Activated CD4-positive, alpha-beta T cell treated with anti-CD3 and anti-CD28 coated beads for 36 hours (primary cell): ENCODE results near the gene MSI2. TPM values are rescaled to one million over a fixed set of nuclear protein-coding genes. Genes with fewer than 3 reads are reported as not detected.
A peak's percentile ranks its signal among the peaks of the same experiment; 100 is the strongest.

Experiments used
- ATAC-seq: fragments of 200-7000 bp; cut with Tn5 transposase; one replicate; pipeline ENCODE4 v1.10.0; 2021; ENCODE audit warnings: mild to moderate bottlenecking, moderate library complexity
- CTCF ChIA-PET: fragments of 350-600 bp; sonication (Branson Sonifier 250); formaldehyde crosslinking; loops from one replicate; lab custom pipeline; 2021; ENCODE audit warnings: antibody characterized with exemption; lab: Charles Lee
- POLR2A ChIA-PET: fragments of 350-600 bp; sonication (Branson Sonifier 250); formaldehyde crosslinking; loops from one replicate; lab custom pipeline; 2021; ENCODE audit warnings: antibody characterized with exemption, inconsistent platforms; lab: Charles Lee
- DNase-seq: peaks from one replicate; pipeline ENCODE4 v3.0.0-alpha.2; 2020
- H3K27ac Mint-ChIP-seq: one replicate; pipeline ENCODE4 v1.8.0; 2021; ENCODE audit warnings: mixed read lengths
- H3K27me3 Mint-ChIP-seq: one replicate; pipeline ENCODE4 v1.8.0; 2021; ENCODE audit warnings: mixed read lengths
- H3K36me3 Mint-ChIP-seq: one replicate; pipeline ENCODE4 v1.8.0; 2021; ENCODE audit warnings: low read depth, mixed read lengths
- H3K4me1 Mint-ChIP-seq: one replicate; pipeline ENCODE4 v1.8.0; 2021; ENCODE audit warnings: mixed read lengths
- H3K4me3 Mint-ChIP-seq: one replicate; pipeline ENCODE4 v1.8.0; 2021; ENCODE audit warnings: mild to moderate bottlenecking, moderate library complexity, mixed read lengths
- H3K9me3 Mint-ChIP-seq: one replicate; pipeline ENCODE4 v1.8.0; 2021; ENCODE audit warnings: low read depth, mixed read lengths
- intact Hi-C, 2 experiments: fragments of 100-400 bp; cut with DNase I in 1 of 2; cut with micrococcal nuclease in 1 of 2; formaldehyde crosslinking; loops; one replicate each; pipeline versions ENCODE4 v1.14.2 to v1.15.1; 2022 to 2024; cut with DNase I, micrococcal nuclease
- total RNA-seq, 2 experiments: library from RNA; stranded (reverse); gene quantifications; one replicate each; pipeline ENCODE4 v1.2.3, GENCODE V29; 2021

Gene MSI2
- total RNA-seq, 2 experiments from 2014 or later, result 55.3 to 57.2 TPM

DNA sequence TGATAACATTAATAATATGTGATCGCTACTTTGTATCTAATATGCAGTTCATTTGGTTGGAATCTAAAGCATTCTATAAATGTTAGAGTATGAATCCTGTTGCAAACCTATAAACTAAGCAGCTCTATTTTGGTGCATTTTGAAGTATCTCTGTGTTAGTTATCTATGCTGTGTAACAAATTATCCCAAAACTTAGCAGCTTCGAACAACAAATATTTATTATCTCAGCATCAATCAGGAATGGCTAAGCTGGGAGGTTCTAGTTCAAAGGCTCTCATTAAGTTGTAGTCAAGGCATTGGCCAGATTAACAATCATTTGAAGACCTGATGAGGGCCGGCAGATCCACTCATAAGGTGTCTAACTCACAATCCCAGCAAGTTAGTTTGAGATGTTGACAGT lies 10.1 kb upstream of the MSI2 start:
- no peak for DNase-seq
- intact Hi-C loops, result loop anchor here in 1 of 2 experiments (10.0 kb wide), 1 partner anchor 269 kb away; no protein-coding TSS in a partner anchor
- no peak overlapping the region for H3K27ac Mint-ChIP-seq
- ATAC-seq, result no peak
- ChIA-PET CTCF (interaction anchor here (0.6 kb wide), 1 partner anchor 15 kb away, joined by 3 read pairs; no protein-coding TSS in a partner anchor), POLR2A (no interaction called here)
- no peaks in the 10 kb centered on the region for H3K36me3 Mint-ChIP-seq
- H3K4me3 Mint-ChIP-seq, result no peak overlapping the region
- peaks cover 4% of the 10 kb centered on the region for H3K4me1 Mint-ChIP-seq
- H3K27me3 Mint-ChIP-seq, result peaks cover 2% of the 10 kb centered on the region
- peaks cover 1% of the 10 kb centered on the region for H3K9me3 Mint-ChIP-seq

DNA sequence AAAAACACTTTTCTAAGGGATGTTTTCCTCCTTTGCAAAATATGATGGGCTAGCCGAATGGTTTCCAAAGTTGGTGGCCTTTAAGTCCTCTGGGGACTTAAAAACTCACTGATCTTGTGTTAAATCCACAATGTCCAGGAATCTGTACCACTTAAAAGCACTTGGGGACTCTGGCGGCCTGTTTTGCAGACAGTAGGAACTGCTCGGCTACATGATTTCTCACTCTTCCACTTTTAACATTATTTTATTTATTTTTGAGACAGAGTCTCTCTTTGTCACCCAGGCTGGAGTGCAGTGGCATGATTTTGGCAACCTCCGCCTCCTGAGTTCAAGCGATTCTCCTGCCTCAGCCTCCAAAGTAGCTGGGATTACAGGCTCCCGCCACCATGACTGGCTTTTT lies 9.1 kb upstream of the MSI2 start:
- ChIA-PET POLR2A (no interaction called here), CTCF (interaction anchor here (0.8 to 1.8 kb wide), 2 partner anchors 194 to 334 kb away, joined by 3 to 11 read pairs; no protein-coding TSS in a partner anchor)
- intact Hi-C loops, result loop anchor here in 1 of 2 experiments (10.0 kb wide), 1 partner anchor 268 kb away; no protein-coding TSS in a partner anchor
- Mint-ChIP-seq H3K4me3 (no peak overlapping the region), H3K9me3 (peaks cover 4% of the 10 kb centered on the region), H3K27ac (no peak overlapping the region), H3K36me3 (no peaks in the 10 kb centered on the region), H3K4me1 (peaks cover 4% of the 10 kb centered on the region), H3K27me3 (peaks cover 2% of the 10 kb centered on the region)
- no peak for ATAC-seq
- DNase-seq, result no peak

DNA sequence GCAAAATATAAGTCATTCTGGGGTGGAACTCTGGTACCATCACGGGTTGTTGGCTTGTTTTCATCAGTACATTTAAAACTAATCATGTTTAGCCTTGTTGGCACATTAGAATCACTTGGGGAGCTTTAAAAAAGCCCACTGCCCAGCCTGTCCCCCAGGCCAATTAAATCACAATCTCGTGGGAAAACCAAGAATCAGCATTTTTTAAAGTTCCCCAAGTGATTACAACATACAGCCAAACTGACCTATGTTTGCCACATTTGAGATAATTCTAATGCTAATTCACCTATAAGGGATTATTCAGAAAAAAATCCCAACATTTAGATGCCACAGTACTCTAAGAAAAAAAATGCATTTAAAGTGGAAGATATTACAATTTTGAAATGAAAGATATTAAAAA lies 8.4 kb upstream of the MSI2 start:
- ChIA-PET CTCF (interaction anchor here (1.8 kb wide), 1 partner anchor 193 kb away, joined by 11 read pairs; no protein-coding TSS in a partner anchor), POLR2A (no interaction called here)
- intact Hi-C loops, result loop anchor here in 1 of 2 experiments (10.0 kb wide), 1 partner anchor 267 kb away; no protein-coding TSS in a partner anchor
- no peak overlapping the region for H3K4me3 Mint-ChIP-seq
- no peak overlapping the region for H3K27ac Mint-ChIP-seq
- H3K36me3 Mint-ChIP-seq, result no peaks in the 10 kb centered on the region
- peaks cover 2% of the 10 kb centered on the region for H3K27me3 Mint-ChIP-seq
- H3K9me3 Mint-ChIP-seq, result peaks cover 4% of the 10 kb centered on the region
- ATAC-seq (no peak), DNase-seq (no peak)
- peaks cover 4% of the 10 kb centered on the region for H3K4me1 Mint-ChIP-seq

DNA sequence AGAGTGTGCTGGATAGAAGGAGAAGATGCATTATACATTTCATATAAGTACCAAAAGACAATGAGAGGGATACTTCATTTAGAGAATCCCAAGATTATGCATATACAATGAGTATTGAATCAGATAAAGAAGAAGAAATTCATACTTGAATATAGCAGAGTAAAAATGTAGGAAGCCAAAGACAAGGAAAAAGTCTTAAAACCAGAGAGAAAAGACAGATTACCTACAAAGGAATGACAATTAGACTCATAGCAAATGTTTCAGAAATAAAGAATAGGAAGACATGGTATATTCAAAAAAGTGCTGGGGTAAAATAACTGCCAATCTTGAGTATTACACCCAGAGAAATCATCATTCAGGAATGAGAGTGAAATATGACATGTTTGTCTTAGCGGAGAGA lies 6.8 kb upstream of the MSI2 start:
- intact Hi-C loops, result loop anchor here in 1 of 2 experiments (10.0 kb wide), 1 partner anchor 265 kb away; no protein-coding TSS in a partner anchor
- peaks cover 4% of the 10 kb centered on the region for H3K9me3 Mint-ChIP-seq
- H3K27me3 Mint-ChIP-seq, result no peaks in the 10 kb centered on the region
- peaks cover 4% of the 10 kb centered on the region for H3K4me1 Mint-ChIP-seq
- no peak overlapping the region for H3K4me3 Mint-ChIP-seq
- ChIA-PET CTCF (no interaction called here), POLR2A (no interaction called here)
- no peaks in the 10 kb centered on the region for H3K36me3 Mint-ChIP-seq
- ATAC-seq (no peak), DNase-seq (no peak)
- H3K27ac Mint-ChIP-seq, result no peak overlapping the region

DNA sequence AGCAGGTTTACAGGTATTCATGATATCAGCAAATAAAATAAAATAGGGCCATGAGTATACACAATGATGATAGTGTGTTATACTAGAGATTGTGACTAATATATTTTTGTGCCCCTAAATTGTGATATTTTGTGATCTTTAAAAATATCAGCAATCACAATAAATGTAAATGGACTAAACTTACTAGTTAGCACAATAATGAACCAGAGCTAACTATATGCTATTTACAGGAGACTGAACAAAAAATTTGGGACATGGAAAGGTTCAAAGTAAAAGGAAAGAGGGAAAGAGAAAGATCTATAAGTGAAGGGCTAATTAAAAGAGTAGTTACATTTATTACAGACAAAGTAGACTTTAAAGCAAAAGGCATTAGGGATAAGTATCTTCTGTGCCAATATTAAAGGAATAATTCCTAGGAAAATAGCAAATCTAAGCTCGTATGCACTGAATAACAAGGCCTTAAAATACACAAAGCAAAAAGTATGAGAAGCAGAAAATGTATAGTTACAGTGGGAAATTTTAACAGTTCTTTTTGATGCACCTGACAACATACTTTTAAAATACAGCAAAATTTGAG lies 5.0 kb upstream of the MSI2 start:
- H3K9me3 Mint-ChIP-seq, result peaks cover 4% of the 10 kb centered on the region
- ATAC-seq (no peak), DNase-seq (no peak)
- no peaks in the 10 kb centered on the region for H3K27me3 Mint-ChIP-seq
- intact Hi-C loops, result no loop called here
- no peak overlapping the region for H3K4me3 Mint-ChIP-seq
- H3K4me1 Mint-ChIP-seq, result peaks cover 13% of the 10 kb centered on the region
- ChIA-PET CTCF (interaction anchor here (0.6 to 4.6 kb wide), 2 partner anchors 8 to 180 kb away, joined by 3 to 31 read pairs; no protein-coding TSS in a partner anchor), POLR2A (no interaction called here)
- H3K36me3 Mint-ChIP-seq, result no peaks in the 10 kb centered on the region
- H3K27ac Mint-ChIP-seq, result no peak overlapping the region

DNA sequence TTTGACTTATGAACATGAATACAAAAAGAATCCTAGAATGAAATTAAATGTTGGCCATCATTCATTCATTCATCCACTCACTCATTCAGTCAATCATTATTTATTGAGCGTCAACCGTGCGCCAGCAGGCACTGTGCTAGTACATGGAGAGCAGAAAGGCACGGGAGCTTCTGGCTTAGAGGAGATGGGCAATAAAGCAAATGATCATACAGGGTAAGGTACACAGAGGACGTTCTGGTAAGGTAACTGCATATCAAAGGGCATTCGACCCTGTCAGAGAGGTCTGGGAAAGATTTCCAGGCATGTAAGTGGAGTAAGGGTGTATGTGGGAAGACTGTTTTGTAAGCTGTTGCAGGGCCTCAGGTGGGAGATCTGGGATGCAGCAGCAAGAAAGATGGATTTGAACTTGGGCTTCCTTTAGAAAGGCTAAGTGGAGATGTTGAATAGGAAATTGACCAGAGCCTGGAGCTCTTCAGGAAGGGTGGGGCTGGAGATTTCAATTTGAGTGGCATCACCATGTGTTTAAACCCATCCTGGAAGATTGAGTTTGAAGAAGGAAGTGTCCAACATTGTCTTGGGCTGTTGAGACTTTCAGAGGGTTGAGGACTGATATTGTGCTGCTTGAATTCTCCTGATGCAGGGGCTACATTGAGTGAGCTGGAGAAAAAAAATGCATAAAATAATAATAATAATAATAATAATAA lies 2.8 kb upstream of the MSI2 start:
- H3K9me3 Mint-ChIP-seq, result peaks cover 4% of the 10 kb centered on the region
- H3K4me1 Mint-ChIP-seq, result peaks cover 18% of the 10 kb centered on the region
- H3K4me3 Mint-ChIP-seq, result no peak overlapping the region
- DNase-seq (no peak), ATAC-seq (no peak)
- CTCF ChIA-PET, result interaction anchor here (0.6 to 4.6 kb wide), 3 partner anchors 8 to 548 kb away, joined by 3 to 31 read pairs (median 3); no protein-coding TSS in a partner anchor
- POLR2A ChIA-PET, result interaction anchor here (0.7 kb wide), 1 partner anchor 212 kb away, joined by 12 read pairs; no protein-coding TSS in a partner anchor
- intact Hi-C loops, result no loop called here
- no peaks in the 10 kb centered on the region for H3K27me3 Mint-ChIP-seq
- peaks cover 5% of the 10 kb centered on the region for H3K36me3 Mint-ChIP-seq
- no peak overlapping the region for H3K27ac Mint-ChIP-seq

DNA sequence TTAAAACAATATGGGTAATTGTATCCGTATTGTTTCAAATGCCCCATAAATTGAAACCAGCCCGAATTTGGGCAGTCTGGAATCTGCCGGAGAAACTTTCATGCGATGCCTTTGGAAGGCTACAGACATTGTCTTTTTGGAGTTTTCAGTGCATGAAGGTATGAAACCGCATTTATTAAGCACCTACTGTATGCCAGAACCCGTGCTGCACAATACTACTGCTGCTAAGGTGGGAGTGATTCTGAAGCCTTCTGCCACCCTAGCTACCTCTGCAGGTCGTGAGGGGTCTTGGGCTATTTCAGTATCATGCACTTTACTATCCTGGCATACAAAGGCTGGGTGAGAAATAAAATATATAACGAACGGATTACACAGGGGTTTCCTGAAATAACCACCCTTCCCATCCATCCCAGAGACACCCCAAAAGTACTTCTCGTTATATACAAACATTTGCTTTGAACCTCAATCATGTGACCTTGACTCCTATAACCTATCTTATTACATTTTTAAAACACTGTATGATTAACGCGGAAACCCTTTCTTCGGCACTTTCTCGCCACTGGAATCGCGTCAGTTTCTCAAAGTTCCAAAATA lies 1.0 kb upstream of the MSI2 start:
- CTCF ChIA-PET, result interaction anchor here (4.6 kb wide), 1 partner anchor 12 kb away, joined by 31 read pairs; no protein-coding TSS in a partner anchor
- intact Hi-C loops, result loop anchor here (5.0 kb wide), 4 partner anchors 187 to 1262 kb away; partner anchors contain the start of genes DYNLL2 (in 1 of the 2) and SRSF1 (in 1 of the 2)
- Mint-ChIP-seq H3K36me3 (peaks cover 17% of the 10 kb centered on the region), H3K27me3 (no peaks in the 10 kb centered on the region), H3K27ac (peak overlapping the region; percentile 79), H3K4me1 (peaks cover 34% of the 10 kb centered on the region), H3K9me3 (peaks cover 4% of the 10 kb centered on the region), H3K4me3 (peak overlapping the region; percentile 80)
- POLR2A ChIA-PET, result no interaction called here
- peak; percentile 1 for ATAC-seq
- no peak for DNase-seq

DNA sequence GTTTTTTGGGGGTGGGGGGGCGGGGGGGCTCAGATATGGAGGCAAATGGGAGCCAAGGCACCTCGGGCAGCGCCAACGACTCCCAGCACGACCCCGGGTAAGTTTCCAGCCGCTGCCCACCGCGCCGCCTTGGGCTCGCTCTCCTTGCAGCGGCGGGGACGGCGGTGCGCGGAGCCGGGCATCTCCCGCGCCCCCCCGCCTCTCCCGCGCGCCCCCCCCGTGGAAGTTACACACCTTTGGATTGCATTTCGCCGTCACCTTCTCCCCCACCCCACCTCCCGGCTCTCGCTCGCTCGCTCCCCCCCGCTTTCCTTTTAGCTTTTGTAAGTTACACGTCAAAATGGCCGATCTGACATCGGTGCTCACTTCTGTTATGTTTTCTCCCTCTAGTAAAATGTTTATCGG lies 387 bp downstream of the MSI2 start:
- ATAC-seq, result peak; percentile 4
- peak overlapping the region; percentile 67 for H3K27ac Mint-ChIP-seq
- intact Hi-C loops, result loop anchor here (1.0 to 5.0 kb wide), 10 partner anchors 28 to 1261 kb away; partner anchors contain the start of genes AKAP1 (in 1 of the 2), DYNLL2 (in 1 of the 2), MRPS23 (in 1 of the 2) and SRSF1 (in 1 of the 2)
- ChIA-PET POLR2A (no interaction called here), CTCF (interaction anchor here (1.5 to 2.8 kb wide), 2 partner anchors 13 to 28 kb away, joined by 7 to 27 read pairs; no protein-coding TSS in a partner anchor)
- no peaks in the 10 kb centered on the region for H3K9me3 Mint-ChIP-seq
- H3K27me3 Mint-ChIP-seq, result no peaks in the 10 kb centered on the region
- peak; percentile 63 for DNase-seq
- peak overlapping the region; percentile 70 for H3K4me3 Mint-ChIP-seq
- H3K36me3 Mint-ChIP-seq, result peaks cover 28% of the 10 kb centered on the region
- H3K4me1 Mint-ChIP-seq, result peaks cover 49% of the 10 kb centered on the region

DNA sequence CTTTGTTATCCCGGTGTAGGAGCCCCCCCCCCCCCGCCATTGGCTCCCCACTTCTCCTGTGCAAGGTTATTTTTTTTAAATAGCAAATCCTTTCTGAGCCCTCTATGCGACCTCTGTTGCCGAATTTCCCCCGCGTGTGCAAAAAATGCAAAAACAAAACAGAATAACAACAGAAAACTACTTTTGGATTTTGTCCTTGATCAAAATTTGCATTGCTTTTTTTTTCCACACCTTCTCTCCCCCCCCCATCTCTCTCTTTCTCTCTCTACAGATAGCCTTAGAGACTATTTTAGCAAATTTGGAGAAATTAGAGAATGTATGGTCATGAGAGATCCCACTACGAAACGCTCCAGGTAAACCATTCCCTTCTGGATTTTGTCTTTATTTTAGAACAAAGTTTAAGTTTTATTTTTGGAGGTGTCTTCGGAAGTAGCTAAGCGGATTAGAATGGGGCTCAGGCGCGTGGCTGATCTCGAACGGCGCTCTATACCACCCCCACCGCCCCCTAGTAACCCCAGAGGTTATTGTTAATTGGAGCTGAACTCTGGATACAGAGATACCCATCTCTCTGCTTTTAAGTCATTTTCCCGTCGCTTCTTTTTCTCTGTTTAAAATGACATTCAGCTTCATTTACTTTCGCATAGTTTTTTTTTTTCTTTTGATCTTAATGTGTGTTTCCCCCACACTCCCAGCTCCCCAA lies 1.0 kb downstream of the MSI2 start:
- intact Hi-C loops, result loop anchor here (1.0 to 5.0 kb wide), 8 partner anchors 27 to 1260 kb away; partner anchors contain the start of genes DYNLL2 (in 1 of the 2), MRPS23 (in 1 of the 2) and SRSF1 (in 1 of the 2)
- CTCF ChIA-PET, result interaction anchor here (0.6 to 2.8 kb wide), 4 partner anchors 14 to 39 kb away, joined by 3 to 27 read pairs (median 6); no protein-coding TSS in a partner anchor
- ATAC-seq, result peak; percentile 23
- Mint-ChIP-seq H3K36me3 (peaks cover 34% of the 10 kb centered on the region), H3K27me3 (no peaks in the 10 kb centered on the region), H3K4me3 (peak overlapping the region; percentile 70), H3K9me3 (no peaks in the 10 kb centered on the region), H3K4me1 (peaks cover 55% of the 10 kb centered on the region), H3K27ac (peak overlapping the region; percentile 67)
- DNase-seq, result peak; percentile 55
- POLR2A ChIA-PET, result interaction anchor here (0.6 kb wide), 1 partner anchor 150 kb away, joined by 5 read pairs; no protein-coding TSS in a partner anchor
